ENCODE measurements around the gene ARF1.

ARF1 gene

GRCh38 chr1:228071839-228072657 lies 10.5 kb upstream of the ARF1 start:
- Histone ChIP-seq H3K9me3 (no peaks in the 10 kb centered on the region), H3K36me3 (replicated peaks) (no peaks in the 10 kb centered on the region), H3K4me1 (no peaks in the 10 kb centered on the region), H3K4me3 (no peak overlapping the region), H3K27me3 (ENCODE audit: low read depth) (0 out of 2 replicates have a peak, but pooled peaks cover 3% of the 10 kb centered on the region)
- in situ Hi-C loops (cut with MboI; ENCODE audit: low sequenced_read_pairs), result no loop called here
- no peak for DNase-seq (ENCODE audit: low spot score in 2 of 2)

DNA sequence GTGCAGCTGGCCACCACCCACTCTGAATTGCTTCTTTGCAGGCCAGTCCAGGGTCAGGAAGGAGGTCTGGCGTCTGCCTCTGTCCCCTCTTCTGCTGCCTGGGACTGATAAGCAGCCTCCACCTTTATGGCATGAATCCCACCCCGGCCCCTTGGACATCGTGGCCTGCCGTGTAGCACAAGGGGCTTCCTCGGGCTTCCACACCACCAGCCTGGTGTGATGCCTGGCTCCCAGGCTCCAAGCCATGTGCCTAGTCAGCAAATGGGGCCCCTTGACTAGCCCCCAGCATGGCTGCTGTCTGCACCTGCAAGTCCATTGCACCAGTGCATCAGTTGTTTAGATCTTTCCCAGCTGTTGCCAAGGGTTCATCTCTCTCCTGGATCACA lies 9.9 kb upstream of the ARF1 start:
- H3K27me3 ChIP-seq (ENCODE audit: low read depth), result no peaks in the 10 kb centered on the region
- DNase-seq (ENCODE audit: low spot score in 2 of 2), result no peak

DNA sequence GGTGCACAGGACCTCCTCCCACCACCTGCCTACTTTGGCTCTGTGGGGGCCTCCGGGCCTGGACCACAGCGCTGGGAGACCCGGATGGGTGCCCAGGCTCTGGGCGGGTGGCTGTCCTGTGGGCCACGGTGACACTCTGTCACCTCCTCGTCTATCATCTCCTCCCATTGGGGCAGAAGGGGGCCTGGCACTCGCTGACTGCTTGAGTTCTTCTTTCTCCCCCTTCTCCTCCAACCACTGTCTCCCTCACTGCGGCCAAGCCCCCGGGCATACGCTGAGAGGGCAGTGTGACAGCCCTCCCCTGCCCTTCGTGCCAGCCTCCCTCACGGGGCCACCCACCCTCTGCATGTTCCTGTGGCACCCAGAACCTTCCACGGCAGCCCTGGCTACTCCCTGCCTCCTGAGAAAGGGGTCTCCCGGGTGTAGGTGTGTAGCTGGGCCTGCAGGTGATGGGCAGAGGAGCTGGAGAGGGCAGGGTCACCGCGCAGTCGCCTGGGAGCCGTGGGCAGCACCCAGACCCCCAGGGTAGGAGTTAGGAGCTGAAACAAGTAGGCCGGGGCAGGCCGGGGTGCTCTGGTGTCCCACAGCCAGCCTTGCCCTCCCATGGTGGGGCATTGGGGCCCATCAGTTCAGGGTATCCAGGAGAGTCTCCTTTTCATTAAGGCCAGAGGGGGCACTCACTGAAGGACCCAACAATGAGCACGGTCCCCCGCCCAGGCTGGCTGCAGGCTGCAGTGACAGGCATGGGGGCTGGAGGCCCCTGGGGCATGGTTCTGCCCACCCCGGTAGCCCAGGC lies 9.2 kb upstream of the ARF1 start:
- no peaks in the 10 kb centered on the region for H3K36me3 ChIP-seq (replicated peaks)
- DNase-seq (ENCODE audit: low spot score in 2 of 2), result no peak
- H3K4me3 ChIP-seq, result no peak overlapping the region
- in situ Hi-C loops (cut with MboI; ENCODE audit: low sequenced_read_pairs), result no loop called here
- H3K4me1 ChIP-seq, result no peaks in the 10 kb centered on the region
- H3K27me3 ChIP-seq (ENCODE audit: low read depth), result no peaks in the 10 kb centered on the region
- no peaks in the 10 kb centered on the region for H3K9me3 ChIP-seq

More for the DNA sequence above, 9.9 kb upstream of the ARF1 start:
- no peaks in the 10 kb centered on the region for H3K36me3 ChIP-seq (replicated peaks)
- no peaks in the 10 kb centered on the region for H3K9me3 ChIP-seq
- H3K4me3 ChIP-seq, result no peak overlapping the region
- no peaks in the 10 kb centered on the region for H3K4me1 ChIP-seq
- in situ Hi-C loops (cut with MboI; ENCODE audit: low sequenced_read_pairs), result no loop called here

DNA sequence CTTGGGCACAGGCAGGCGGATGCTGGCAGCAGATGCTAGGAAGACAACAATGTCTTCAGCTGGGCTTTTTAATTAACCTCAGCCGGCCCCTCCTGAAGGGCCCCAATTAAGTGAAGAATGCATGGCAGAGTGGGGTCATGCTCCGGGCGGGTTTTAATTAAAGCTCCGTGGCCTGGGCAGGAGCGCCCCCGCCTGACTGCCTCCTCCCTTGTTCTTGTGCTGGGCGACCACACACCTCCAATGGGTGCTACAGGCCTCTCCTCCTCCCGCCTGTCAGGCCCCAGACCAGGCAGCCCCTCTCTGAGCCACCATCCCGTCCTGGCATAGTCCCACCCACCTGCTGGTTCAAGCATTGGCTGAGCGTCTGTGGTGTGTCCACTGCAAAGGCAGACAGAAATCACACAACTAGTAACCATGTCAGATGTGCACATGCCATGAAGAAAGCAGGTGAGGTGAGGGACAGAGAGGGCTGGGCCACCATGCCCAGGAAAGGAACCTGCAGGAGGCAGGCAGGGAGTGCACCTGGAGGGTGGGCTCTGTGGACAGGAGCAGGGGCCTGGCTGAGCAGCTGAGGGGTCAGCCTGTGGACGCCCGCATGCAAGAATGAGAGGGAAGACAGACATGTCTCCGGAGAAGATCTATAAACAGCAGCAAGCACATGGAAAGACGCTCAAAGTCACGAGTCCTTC lies 8.5 kb upstream of the ARF1 start:
- peak in 1 of 2 experiments; percentile 36 for DNase-seq (ENCODE audit: low spot score in 2 of 2)
- Histone ChIP-seq H3K4me3 (no peak overlapping the region), H3K27me3 (ENCODE audit: low read depth) (no peaks in the 10 kb centered on the region), H3K9me3 (no peaks in the 10 kb centered on the region), H3K36me3 (replicated peaks) (no peaks in the 10 kb centered on the region), H3K4me1 (no peaks in the 10 kb centered on the region)
- in situ Hi-C loops (cut with MboI; ENCODE audit: low sequenced_read_pairs), result no loop called here

- H3K4me3 ChIP-seq, result no peak overlapping the region
- in situ Hi-C loops (cut with MboI; ENCODE audit: low sequenced_read_pairs), result no loop called here
- H3K4me1 ChIP-seq, result no peaks in the 10 kb centered on the region
- no peaks in the 10 kb centered on the region for H3K9me3 ChIP-seq
- no peaks in the 10 kb centered on the region for H3K36me3 ChIP-seq (replicated peaks)
- DNase-seq (ENCODE audit: low spot score in 2 of 2), result no peak
- H3K27me3 ChIP-seq (ENCODE audit: low read depth), result no peaks in the 10 kb centered on the region
Observed at GRCh38 chr1:228074954-228075730, 7.4 kb upstream of the ARF1 start.

- in situ Hi-C loops (cut with MboI; ENCODE audit: low sequenced_read_pairs), result no loop called here
- Histone ChIP-seq H3K36me3 (replicated peaks) (no peaks in the 10 kb centered on the region), H3K9me3 (no peaks in the 10 kb centered on the region), H3K4me3 (no peak overlapping the region), H3K4me1 (no peaks in the 10 kb centered on the region), H3K27me3 (ENCODE audit: low read depth) (no peaks in the 10 kb centered on the region)
- DNase-seq (ENCODE audit: low spot score in 2 of 2), result no peak
Observed at GRCh38 chr1:228075801-228076271, 6.7 kb upstream of the ARF1 start.

GRCh38 chr1:228076796-228077430 lies 5.6 kb upstream of the ARF1 start:
- Histone ChIP-seq H3K4me1 (peaks cover 6% of the 10 kb centered on the region), H3K9me3 (no peaks in the 10 kb centered on the region), H3K36me3 (replicated peaks) (no peaks in the 10 kb centered on the region), H3K27me3 (ENCODE audit: low read depth) (no peaks in the 10 kb centered on the region), H3K4me3 (no peak overlapping the region)
- in situ Hi-C loops (cut with MboI; ENCODE audit: low sequenced_read_pairs), result no loop called here
- DNase-seq (ENCODE audit: low spot score in 2 of 2), result no peak

GRCh38 chr1:228077565-228078330 lies 4.8 kb upstream of the ARF1 start:
- H3K36me3 ChIP-seq (replicated peaks), result peaks cover 2% of the 10 kb centered on the region
- peaks cover 6% of the 10 kb centered on the region for H3K4me1 ChIP-seq
- H3K4me3 ChIP-seq, result no peak overlapping the region
- no peaks in the 10 kb centered on the region for H3K9me3 ChIP-seq
- DNase-seq (ENCODE audit: low spot score in 2 of 2), result no peak
- no peaks in the 10 kb centered on the region for H3K27me3 ChIP-seq (ENCODE audit: low read depth)
- in situ Hi-C loops (cut with MboI; ENCODE audit: low sequenced_read_pairs), result no loop called here

DNA sequence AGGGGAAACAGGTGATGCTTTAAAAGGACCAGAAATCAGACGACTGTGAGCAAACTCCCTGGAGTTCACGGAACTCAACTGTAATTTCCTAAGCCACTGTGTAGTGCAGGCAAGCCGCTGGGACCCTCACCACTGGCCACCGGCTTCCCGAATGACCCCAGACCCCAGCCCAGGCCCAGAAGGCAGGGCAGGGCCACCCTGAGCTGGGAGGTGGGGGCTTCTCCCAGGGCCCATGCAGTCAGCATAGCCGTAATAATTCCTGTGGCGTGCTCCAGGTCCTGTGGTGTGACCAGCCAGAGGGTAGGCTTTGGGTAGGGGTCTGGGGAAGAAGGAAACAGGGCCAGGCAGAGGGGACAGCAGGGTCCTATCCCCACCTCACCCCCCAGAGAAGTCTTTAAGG lies 3.5 kb upstream of the ARF1 start:
- in situ Hi-C loops (cut with MboI; ENCODE audit: low sequenced_read_pairs), result no loop called here
- Histone ChIP-seq H3K4me1 (peaks cover 6% of the 10 kb centered on the region), H3K27me3 (ENCODE audit: low read depth) (no peaks in the 10 kb centered on the region), H3K36me3 (replicated peaks) (peaks cover 15% of the 10 kb centered on the region), H3K4me3 (no peak overlapping the region), H3K9me3 (no peaks in the 10 kb centered on the region)
- no peak for DNase-seq (ENCODE audit: low spot score in 2 of 2)

DNA sequence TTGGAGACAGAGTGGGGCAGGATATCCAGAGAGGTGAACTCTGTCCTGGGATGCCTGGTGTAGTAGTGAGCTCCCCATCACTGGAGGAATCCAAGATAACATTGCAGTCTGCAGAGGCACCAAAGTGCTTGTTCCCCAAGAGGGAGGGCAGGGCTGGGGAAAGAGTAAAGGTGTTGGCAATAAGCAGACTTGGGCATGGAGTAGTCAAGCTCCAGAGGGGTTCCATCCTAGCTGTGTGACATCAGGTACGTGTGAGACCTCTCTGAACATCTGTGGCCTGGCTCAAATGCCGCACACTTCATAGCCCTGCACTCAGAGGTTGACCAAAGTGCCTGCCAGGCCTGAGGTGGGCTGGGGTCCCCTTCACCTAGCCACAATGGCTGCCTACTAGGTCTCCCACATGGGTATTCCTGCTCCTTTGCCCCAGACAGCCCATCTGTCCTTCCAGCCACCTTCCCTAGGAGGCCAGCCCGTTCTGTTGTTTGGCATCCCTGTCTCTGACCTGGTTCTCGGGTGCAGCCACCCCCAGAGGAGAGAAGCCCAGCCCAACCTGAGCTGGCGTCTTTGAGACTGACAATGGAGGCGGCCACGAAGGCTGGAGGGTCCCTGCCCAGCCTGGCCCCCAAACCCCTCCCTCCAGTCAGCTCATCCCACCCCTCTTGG lies 2.8 kb upstream of the ARF1 start:
- in situ Hi-C loops (cut with MboI; ENCODE audit: low sequenced_read_pairs), result no loop called here
- H3K4me3 ChIP-seq, result no peak overlapping the region

GRCh38 chr1:228081144-228081543 lies 1.4 kb upstream of the ARF1 start:
- Histone ChIP-seq H3K9me3 (no peaks in the 10 kb centered on the region), H3K4me1 (peaks cover 23% of the 10 kb centered on the region), H3K27me3 (ENCODE audit: low read depth) (no peaks in the 10 kb centered on the region), H3K4me3 (peak overlapping the region; percentile 95), H3K36me3 (replicated peaks) (peaks cover 33% of the 10 kb centered on the region)
- in situ Hi-C loops (cut with MboI; ENCODE audit: low sequenced_read_pairs), result no loop called here
- no peak for DNase-seq (ENCODE audit: low spot score in 2 of 2)

More for the DNA sequence above, 2.8 kb upstream of the ARF1 start:
- Histone ChIP-seq H3K36me3 (replicated peaks) (peaks cover 22% of the 10 kb centered on the region), H3K4me1 (peaks cover 10% of the 10 kb centered on the region), H3K9me3 (no peaks in the 10 kb centered on the region), H3K27me3 (ENCODE audit: low read depth) (no peaks in the 10 kb centered on the region)
- no peak for DNase-seq (ENCODE audit: low spot score in 2 of 2)
